Calu3 (cell line): Measurements from ENCODE around the gene DDTL. TPM values are rescaled to one million over a fixed set of nuclear protein-coding genes. Genes with fewer than 3 reads are reported as not detected.

Experiments used
- BruUV-seq: library from RNA; stranded (reverse); fragments of 400-500 nt; replicated peaks from 2 replicates; lab custom pipeline; 2021; lab: Mats Ljungman, UMichigan
- CTCF ChIA-PET: fragments of 300-600 bp; sonication (Branson Sonifier 250); formaldehyde crosslinking; loops from one replicate; lab custom pipeline; 2022; ENCODE audit warnings: antibody characterized with exemption; lab: Charles Lee
- DNase-seq: peaks from one replicate; pipeline ENCODE4 v3.0.0; 2022
- H3K27ac Mint-ChIP-seq: one replicate; pipeline ENCODE4 v1.8.0; 2022; ENCODE audit warnings: mixed read lengths; ENCODE audit not compliant: unreplicated experiment
- H3K27me3 Mint-ChIP-seq: one replicate; pipeline ENCODE4 v1.8.0; 2022; ENCODE audit warnings: mixed read lengths; ENCODE audit not compliant: unreplicated experiment
- H3K36me3 Mint-ChIP-seq: one replicate; pipeline ENCODE4 v1.8.0; 2022; ENCODE audit warnings: mild to moderate bottlenecking, moderate library complexity, mixed read lengths; ENCODE audit not compliant: insufficient read depth, unreplicated experiment
- H3K4me1 Mint-ChIP-seq: one replicate; pipeline ENCODE4 v1.8.0; 2022; ENCODE audit warnings: mild to moderate bottlenecking, low read depth, mixed read lengths; ENCODE audit not compliant: unreplicated experiment
- H3K4me3 Mint-ChIP-seq: one replicate; pipeline ENCODE4 v1.8.0; 2022; ENCODE audit warnings: mild to moderate bottlenecking, low read depth, moderate library complexity, mixed read lengths; ENCODE audit not compliant: unreplicated experiment
- H3K9me3 Mint-ChIP-seq: one replicate; pipeline ENCODE4 v1.8.0; 2022; ENCODE audit warnings: low read depth, mixed read lengths; ENCODE audit not compliant: unreplicated experiment
- CTCF ChIP-seq: fragments of 200-600 bp; IDR thresholded peaks from one replicate; pipeline ENCODE4 v1.8.0; 2022; ENCODE audit warnings: antibody characterized with exemption; ENCODE audit not compliant: unreplicated experiment
- intact Hi-C: fragments of 100-400 bp; cut with micrococcal nuclease; formaldehyde crosslinking; loops from one replicate; pipeline ENCODE4 v1.10.0; 2022; ENCODE audit not compliant: unreplicated experiment
- total RNA-seq: library from RNA; stranded (reverse); gene quantifications from 2 replicates; pipeline ENCODE4 v1.2.3, GENCODE V29; 2022

Gene DDTL
- total RNA-seq, 1 experiment from 2014 or later, result 3.4 TPM

GRCh38 chr22:24009227-24010017 is 42.7 kb downstream of the DDTL start:
- no peak for TF ChIP-seq CTCF
- CTCF ChIA-PET, result no interaction called here
- no peaks in the 10 kb centered on the region for H3K9me3 Mint-ChIP-seq
- no peak overlapping the region for H3K4me3 Mint-ChIP-seq
- H3K36me3 Mint-ChIP-seq, result peaks cover 13% of the 10 kb centered on the region
- H3K27me3 Mint-ChIP-seq, result no peaks in the 10 kb centered on the region
- H3K4me1 Mint-ChIP-seq, result peaks cover 10% of the 10 kb centered on the region
- no peak for DNase-seq
- intact Hi-C loops, result no loop called here
- H3K27ac Mint-ChIP-seq, result no peak overlapping the region
- BruUV-seq, result no TSS peak

- TF ChIP-seq CTCF, result no peak
- no peak overlapping the region for H3K4me3 Mint-ChIP-seq
- no peaks in the 10 kb centered on the region for H3K9me3 Mint-ChIP-seq
- H3K27me3 Mint-ChIP-seq, result no peaks in the 10 kb centered on the region
- no TSS peak for BruUV-seq
- no peak for DNase-seq
- H3K36me3 Mint-ChIP-seq, result peaks cover 13% of the 10 kb centered on the region
- no peak overlapping the region for H3K27ac Mint-ChIP-seq
- peaks cover 10% of the 10 kb centered on the region for H3K4me1 Mint-ChIP-seq
- intact Hi-C loops, result no loop called here
- CTCF ChIA-PET, result no interaction called here
These were observed 43.3 kb downstream of the DDTL start for GRCh38 chr22:24010018-24010391.

- TF ChIP-seq CTCF, result no peak
- Mint-ChIP-seq H3K4me1 (peaks cover 10% of the 10 kb centered on the region), H3K27ac (peak overlapping the region; percentile 78), H3K36me3 (peaks cover 13% of the 10 kb centered on the region), H3K4me3 (peak overlapping the region; percentile 88), H3K27me3 (no peaks in the 10 kb centered on the region), H3K9me3 (no peaks in the 10 kb centered on the region)
- intact Hi-C loops, result no loop called here
- DNase-seq, result no peak
- CTCF ChIA-PET, result no interaction called here
- no TSS peak for BruUV-seq
These were observed 45.0 kb downstream of the DDTL start for GRCh38 chr22:24011735-24012068.

GRCh38 chr22:24016156-24016555 is 49.5 kb downstream of the DDTL start:
- no peak for TF ChIP-seq CTCF
- Mint-ChIP-seq H3K36me3 (peaks cover 13% of the 10 kb centered on the region), H3K27me3 (no peaks in the 10 kb centered on the region), H3K4me1 (peaks cover 10% of the 10 kb centered on the region), H3K4me3 (no peak overlapping the region), H3K27ac (no peak overlapping the region), H3K9me3 (no peaks in the 10 kb centered on the region)
- no peak for DNase-seq
- no TSS peak for BruUV-seq
- CTCF ChIA-PET, result no interaction called here
- intact Hi-C loops, result no loop called here
